HG03457 (cell line): Measurements from ENCODE around the gene CHST9.
"Not testable (repeated sequence)": the region's sequence is repeated elsewhere in the genome, so short reads cannot be mapped to it uniquely, and the experiment has no call there.

Source experiments
- ATAC-seq: cut with Tn5 transposase; IDR thresholded peaks from one replicate; pipeline ENCODE4 v1.9.1; 2021; ENCODE audit warnings: moderate number of reproducible peaks; ENCODE audit not compliant: unreplicated experiment

The CHST9 gene

GRCh38 chr18:27175245-27175644 lies 9.9 kb downstream of the CHST9 start:
- ATAC-seq: no peak

GRCh38 chr18:27171993-27172392 lies 13.1 kb downstream of the CHST9 start:
- ATAC-seq: no peak

- ATAC-seq: no peak
These were observed 19.7 kb downstream of the CHST9 start for GRCh38 chr18:27165412-27165811.

DNA sequence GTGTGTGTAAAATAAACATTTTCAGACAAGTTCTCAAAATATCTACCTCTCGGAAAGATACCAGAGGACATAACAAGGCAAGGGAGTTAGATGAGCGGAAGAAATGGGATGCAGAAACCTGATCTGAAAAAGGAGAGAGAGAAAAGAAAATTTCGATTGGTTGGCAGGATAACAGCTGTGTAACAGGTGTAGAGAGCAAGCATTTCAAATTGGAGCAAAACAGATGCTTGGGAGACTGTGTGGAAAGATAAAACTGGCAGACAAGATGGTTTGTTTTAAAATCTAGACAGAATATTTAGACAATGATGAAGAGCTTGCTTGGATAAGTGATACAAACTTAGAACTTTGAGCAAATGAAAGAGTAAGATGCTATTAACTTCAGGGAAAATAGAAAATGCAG lies 20.2 kb downstream of the CHST9 start:
- ATAC-seq: no peak

- ATAC-seq: not testable (repeated sequence)
These were observed 21.9 kb downstream of the CHST9 start for GRCh38 chr18:27163197-27163716.

DNA sequence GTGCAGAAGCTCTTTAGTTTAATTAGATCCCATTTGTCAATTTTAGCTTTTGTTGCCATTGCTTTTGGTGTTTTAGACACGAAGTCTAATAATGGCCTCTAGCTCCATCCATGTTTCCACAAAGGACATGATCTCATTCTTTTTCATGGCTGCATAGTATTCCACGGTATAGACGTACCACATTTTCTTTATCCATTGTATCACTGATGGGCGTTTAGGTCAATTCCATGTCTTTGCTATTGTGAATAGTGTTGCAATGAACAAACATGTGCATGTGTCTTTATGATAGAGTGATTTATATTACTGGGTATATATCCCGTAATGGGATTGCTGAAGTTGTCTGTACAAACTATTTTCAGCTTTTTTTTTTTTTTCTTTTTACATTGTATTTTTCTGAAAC lies 35.9 kb downstream of the CHST9 start:
- not testable (repeated sequence) for ATAC-seq

GRCh38 chr18:27144672-27145071 lies 40.4 kb downstream of the CHST9 start:
- ATAC-seq: no peak

- ATAC-seq: no peak
These were observed 41.4 kb downstream of the CHST9 start for GRCh38 chr18:27143580-27144287.

DNA sequence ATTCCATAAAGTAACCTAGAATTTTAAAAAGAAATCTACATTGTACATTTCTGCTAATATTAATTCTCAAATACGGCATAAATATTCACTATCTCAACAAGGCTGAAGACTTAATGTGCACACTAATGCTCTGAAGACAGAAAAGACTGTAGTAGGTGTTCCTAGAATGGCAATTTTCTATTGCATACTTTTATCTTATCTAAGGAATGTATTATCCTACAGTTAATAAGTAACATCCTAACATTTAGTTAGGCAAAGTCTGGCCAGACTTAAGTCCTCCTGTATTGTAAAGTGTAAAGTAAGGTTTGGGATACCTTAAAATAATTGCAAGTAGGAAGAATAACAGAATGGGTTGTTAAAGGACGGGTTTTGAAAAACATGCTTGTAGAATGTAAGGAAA lies 42.2 kb downstream of the CHST9 start:
- no peak for ATAC-seq

DNA sequence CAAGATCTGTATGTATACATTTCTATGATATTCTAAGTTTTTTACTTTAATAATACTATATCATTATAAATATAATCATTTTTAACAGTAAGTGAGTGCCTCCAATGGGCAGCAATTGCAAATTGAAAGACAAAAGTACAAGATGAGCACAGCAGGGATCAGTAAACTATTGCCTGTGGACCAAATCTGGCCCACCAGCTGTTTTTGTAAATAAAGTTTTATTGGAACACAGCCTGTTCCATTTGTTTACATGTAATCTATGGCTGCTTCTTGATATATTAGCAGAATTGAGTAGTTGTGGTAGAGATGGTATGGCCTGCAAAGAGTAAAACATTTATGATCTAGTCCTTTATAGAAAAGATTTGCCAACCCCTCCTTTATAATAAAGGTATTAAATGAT lies 43.2 kb downstream of the CHST9 start:
- no peak for ATAC-seq

DNA sequence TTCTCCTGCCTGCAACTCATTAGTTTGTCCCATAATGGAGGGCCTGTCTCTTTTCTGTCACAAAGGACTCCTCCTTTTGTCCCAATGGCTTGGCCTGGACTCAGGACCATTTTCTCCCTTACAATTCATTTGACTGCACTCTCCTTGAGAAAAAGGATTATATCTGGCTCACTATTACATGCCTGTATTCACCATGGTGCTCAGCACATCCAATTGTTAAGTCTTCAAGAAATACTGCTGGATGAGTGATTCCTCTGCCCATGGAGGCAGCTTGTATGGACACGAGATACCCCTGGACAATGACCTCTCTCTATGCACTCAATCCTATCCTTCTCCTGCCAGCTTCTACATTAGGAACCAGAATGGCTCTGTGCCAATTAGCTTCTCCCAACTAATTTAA lies 47.0 kb downstream of the CHST9 start:
- no peak for ATAC-seq

DNA sequence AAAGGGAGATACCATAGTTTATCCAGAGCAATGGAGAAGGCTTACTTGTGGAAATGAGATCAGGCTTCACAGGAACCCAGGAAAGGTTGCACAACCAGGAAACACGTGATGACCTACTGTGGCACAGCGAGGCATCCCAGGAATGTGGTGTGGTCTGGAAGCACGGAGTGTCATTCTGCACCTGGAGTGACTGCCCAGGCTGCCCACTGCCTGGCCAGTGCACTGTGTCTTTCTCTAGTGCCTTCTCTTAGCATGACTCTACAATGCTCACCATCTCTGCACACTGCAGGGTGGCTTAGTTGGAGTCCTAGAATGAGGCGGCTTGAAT lies 48.9 kb downstream of the CHST9 start:
- ATAC-seq: no peak

DNA sequence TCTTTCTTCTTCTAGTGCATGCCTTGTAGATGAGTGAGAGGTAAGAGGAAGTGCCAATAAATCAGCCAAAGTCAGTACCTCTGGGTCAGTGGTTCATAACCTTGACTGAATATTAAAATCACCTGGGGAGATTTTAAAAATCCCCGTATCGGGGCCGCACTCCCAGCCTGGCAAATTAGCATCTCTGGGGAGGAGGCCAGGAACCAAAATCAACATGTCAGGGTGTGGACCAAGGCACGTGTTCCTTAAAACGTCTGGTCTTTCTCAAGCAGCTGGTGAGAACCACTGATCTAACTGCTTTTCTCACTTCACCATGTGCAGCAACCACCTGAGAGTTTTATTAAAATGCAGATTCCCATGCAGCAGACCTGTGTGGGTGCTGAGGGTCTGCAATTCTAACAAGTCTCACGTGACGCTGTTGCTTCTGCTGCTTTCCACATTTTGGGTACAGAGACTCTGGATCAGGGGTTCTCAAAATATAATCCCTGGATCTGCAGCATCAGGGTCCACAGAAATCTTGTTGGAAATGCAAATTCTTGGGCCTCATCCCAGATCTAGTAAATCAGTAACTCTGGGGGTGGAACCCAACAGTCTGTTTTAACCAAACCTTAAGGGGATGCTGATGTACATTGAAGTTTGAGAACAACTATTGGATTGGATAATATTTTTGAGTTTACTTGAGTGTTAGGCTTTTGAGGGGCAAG lies 49.5 kb downstream of the CHST9 start:
- ATAC-seq: no peak

GRCh38 chr18:27130065-27130630 lies 55.0 kb downstream of the CHST9 start:
- ATAC-seq: no peak

GRCh38 chr18:27124196-27124595 lies 60.9 kb downstream of the CHST9 start:
- no peak for ATAC-seq

DNA sequence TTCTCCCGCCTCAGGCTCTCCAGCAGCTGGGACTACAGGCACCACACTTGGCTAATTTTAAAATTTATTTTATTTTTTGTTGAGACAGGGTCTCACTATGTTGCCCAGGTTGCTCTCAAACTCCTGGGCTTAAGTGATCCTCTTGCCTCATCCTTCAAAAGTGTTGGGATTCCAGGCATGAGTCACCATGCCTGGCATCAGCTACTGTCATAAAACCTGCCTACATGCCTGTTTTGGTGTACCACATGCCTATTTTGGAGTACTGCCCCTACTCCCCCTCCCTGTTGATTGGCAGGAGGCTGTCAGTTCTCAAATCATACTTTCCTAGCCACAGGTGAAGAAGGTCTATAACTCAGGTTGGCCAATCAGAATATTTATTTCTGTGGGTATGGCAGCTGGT lies 64.0 kb downstream of the CHST9 start:
- no peak for ATAC-seq

GRCh38 chr18:27120246-27120645 lies 64.9 kb downstream of the CHST9 start:
- ATAC-seq: no peak

GRCh38 chr18:27118973-27119372 lies 66.1 kb downstream of the CHST9 start:
- ATAC-seq: no peak

GRCh38 chr18:27114842-27115241 lies 70.3 kb downstream of the CHST9 start:
- ATAC-seq: no peak

DNA sequence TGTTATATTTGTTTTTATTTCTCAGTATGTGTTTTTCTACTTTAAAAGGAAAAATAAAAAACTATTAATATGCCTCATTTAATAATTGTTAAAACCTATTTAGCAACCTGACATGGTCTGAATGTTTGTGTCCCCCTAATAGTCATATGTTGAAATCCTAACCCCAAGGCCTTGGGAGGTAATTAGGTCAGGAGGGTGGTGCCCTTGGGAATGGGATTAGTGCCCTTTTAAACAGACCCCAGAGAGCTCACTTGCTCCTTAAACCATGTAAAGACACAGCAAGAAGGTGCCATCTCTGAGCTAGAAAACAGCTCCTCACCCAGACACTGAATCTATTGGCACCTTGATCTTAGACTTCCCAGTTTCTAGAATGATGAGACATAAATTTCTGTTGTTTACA lies 71.8 kb downstream of the CHST9 start:
- no peak for ATAC-seq

DNA sequence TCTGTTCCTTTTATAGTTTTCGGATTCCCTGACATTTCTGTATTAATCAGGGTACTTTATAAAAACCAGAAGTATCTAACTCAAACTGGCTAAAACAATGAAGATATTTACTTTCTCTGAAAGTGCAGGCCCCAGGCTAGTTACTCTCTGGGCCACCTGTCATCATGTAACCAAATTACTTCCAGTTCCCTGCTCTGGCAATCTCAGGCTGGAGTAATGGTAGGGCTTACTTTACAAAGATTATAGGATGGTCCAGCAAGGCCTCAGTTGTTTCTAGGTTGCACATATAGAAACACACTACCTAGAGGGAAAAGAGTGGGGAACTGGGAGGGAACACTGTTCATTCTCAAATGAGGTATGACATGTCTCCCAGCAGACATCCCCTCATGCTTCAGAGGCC lies 74.8 kb downstream of the CHST9 start:
- ATAC-seq: no peak

DNA sequence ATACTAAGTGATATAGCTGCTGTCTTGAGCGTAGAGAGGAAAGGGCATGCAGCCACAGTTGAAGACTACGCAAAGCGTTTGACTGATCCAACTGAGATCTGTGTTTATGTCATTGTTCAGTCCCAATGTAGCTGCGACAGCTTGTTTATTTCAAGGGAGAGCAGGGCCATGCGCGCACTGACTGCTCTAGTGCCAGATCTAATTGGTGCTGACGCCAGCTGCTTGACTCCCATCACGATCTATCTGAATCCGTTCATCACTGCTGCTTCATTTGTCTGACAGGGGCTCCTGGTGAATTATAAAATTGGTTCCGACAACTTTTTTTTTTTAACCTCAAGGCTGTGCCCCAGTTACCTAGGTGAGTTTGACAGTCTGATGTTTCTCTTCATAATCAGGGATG lies 75.7 kb downstream of the CHST9 start:
- no peak for ATAC-seq
